Measurements from ENCODE around the gene ENPEP.
"Not testable (repeated sequence)": the region's sequence is repeated elsewhere in the genome, so short reads cannot be mapped to it uniquely, and the experiment has no call there.

The ENPEP gene, protein sequence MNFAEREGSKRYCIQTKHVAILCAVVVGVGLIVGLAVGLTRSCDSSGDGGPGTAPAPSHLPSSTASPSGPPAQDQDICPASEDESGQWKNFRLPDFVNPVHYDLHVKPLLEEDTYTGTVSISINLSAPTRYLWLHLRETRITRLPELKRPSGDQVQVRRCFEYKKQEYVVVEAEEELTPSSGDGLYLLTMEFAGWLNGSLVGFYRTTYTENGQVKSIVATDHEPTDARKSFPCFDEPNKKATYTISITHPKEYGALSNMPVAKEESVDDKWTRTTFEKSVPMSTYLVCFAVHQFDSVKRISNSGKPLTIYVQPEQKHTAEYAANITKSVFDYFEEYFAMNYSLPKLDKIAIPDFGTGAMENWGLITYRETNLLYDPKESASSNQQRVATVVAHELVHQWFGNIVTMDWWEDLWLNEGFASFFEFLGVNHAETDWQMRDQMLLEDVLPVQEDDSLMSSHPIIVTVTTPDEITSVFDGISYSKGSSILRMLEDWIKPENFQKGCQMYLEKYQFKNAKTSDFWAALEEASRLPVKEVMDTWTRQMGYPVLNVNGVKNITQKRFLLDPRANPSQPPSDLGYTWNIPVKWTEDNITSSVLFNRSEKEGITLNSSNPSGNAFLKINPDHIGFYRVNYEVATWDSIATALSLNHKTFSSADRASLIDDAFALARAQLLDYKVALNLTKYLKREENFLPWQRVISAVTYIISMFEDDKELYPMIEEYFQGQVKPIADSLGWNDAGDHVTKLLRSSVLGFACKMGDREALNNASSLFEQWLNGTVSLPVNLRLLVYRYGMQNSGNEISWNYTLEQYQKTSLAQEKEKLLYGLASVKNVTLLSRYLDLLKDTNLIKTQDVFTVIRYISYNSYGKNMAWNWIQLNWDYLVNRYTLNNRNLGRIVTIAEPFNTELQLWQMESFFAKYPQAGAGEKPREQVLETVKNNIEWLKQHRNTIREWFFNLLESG

DNA sequence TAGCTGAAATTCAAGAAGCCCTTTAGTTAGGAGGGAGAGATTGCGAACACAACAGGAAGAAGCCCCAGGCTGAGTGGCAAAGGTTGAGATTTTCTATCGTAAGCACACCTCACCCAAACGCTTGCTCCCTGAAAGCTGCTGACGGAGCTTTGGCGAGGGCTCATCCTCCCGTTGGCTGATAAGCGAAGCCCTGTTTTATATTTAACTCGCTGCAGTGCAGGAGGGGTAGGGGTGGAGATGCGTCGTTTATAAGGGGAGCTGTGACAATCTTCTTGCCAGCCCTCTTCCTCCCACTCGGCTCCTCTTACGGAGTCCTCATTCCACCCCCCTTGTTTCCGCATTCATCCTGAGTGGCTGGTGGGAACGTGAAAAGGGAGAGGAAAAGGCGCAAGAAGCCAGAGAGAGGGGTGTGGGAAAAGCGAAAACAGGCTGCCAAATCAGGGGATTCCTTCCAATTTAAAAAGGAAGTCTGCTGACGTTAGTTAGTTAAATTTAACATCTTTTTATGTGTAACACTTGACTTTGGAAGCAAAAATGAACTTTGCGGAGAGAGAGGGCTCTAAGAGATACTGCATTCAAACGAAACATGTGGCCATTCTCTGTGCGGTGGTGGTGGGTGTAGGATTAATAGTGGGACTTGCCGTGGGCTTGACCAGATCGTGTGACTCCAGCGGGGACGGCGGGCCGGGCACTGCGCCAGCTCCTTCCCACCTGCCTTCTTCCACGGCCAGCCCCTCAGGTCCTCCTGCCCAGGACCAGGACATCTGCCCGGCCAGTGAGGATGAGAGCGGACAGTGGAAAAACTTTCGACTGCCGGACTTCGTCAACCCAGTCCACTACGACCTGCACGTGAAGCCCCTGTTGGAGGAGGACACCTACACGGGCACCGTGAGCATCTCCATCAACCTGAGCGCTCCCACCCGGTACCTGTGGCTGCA is at the start of gene ENPEP:
TSS of gene ENPEP (plus strand) at position 275 of the 938 bp plus-strand sequence. CDS start at position 535, 260 bp downstream.
- no peak for DNase-seq

DNA sequence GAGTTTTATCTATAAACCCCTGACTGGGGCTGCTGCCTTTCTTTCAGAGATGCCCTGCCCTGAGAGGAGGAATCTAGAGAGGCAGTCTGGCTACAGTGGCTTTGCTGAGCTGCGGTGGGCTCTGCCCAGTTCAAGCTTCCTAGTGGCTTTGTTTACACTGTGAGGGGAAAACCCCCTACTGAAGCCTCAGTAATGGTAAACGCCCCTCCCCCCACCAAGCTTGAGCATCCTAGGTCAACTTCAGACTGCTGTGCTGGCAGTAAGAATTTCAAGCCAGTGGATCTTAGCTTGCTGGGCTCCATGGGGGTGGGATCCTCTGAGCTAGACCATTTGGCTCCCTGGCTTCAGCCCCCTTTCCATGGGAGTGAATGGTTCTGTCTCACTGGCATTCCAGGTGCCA is 44.1 kb upstream of the ENPEP start:
- DNase-seq: not testable (repeated sequence)

DNA sequence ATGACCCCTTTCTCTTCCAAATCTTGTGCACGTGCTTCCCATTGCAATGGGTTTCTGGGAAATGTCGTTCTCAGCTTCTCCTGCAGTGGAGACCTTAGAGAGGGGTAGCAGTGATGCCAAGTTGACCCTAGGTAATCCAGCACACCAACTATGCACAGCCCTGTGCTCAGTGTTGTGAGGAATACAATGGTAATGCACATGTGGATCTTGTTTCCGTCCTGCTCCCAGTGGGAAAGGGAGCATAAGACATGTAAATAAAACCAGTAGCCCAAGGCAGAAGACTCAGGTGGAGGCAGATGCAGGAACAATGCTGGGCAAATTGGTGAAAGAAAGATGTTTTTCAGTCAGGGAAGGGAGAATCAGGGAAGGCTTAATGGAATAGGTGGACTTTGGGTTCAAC is 38.7 kb upstream of the ENPEP start:
- DNase-seq: not testable (repeated sequence)

DNA sequence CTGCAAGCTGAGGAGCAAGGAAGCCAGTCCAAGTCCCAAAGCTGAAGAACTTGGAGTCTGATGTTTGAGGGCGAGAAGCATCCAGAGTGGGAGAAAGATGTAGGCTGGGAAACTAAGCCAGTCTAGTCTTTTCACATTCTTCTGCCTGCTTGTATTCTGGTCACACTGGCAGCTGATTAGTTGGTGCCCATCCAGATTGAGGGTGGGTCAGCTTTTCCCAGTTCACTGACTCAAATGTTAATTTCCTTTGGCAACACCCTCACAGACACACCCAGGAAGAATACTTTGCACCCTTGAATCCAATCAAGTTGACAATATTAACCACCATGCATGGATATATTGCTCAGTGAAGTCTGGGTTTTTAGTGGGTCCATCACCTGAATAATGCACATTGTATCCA is 36.7 kb upstream of the ENPEP start:
- DNase-seq: not testable (repeated sequence)

DNA sequence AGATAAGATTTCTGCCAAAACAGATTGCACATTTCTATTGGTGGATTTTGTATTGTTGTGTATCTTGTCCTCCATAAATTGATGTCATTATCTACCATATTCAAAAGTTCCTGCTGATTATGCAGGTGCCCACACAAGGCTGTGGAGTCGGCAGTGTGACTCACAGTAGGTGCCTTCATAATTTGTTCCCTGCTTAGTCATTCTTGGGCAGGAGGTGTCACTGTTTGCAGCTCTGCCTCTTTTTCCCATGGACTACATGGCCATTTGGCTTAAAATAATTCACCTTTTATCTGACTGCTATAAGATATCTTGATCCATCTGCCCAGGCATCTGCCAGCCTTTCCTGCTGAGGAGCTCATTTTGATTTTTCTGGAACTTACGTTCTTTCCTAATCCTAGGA is 33.6 kb upstream of the ENPEP start:
- no peak for DNase-seq

DNA sequence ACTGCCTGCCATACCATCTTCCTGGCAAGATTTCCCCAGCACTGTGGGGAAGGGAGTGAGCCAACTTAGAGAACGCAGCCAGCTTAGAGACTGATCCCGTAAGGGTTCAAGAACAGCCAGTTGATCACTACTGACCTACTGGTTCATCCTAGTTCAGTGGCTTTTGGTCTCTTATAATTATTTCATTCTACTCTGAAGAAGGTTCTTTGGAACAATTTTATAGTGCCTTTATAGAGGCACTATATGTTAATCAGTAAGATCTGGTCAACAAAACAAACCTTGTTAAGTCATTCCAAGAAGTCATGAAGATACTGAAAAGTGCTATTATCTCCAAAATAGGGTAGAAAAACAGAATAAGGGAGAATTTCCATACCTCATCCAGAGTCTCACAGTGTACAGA is 33.2 kb upstream of the ENPEP start:
- DNase-seq: no peak

DNA sequence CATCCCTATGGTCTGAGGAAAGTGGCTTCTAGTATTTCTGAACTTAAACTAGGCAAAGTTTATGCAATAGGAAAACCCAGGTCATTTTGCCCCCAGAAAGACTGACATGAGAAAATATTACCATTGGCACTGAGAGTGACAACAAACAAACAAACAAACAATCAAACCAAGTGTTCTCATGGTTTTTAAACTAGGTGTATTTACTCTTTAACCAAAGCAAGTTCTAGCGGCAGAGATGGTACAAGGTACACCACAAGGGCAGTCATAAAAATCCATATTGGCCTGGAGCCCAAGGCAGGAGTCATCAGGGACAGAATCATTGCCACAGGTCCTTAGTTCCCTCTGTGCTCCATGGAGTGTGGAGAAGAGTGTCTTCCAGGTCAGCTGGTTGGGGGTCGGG is 26.0 kb upstream of the ENPEP start:
- DNase-seq: no peak

DNA sequence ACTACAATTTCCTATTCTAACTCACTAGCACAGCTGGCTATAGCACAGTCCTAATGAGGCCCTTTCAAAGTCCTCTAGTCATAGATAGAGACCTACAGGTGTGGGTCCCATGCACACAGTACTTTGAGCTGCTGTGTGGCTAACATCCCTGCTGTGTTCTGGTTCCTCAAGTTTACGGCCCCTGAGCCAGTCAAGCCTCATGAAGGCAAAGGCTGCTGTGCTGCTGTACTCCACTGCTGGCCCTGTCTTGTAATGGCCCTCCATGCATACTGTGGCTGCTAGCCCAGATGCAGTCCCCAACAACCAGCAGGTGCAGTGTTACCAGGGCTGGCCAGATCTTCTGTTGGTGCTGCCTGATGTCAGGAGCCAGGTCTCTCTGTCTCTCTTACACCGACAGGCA is 23.4 kb upstream of the ENPEP start:
- DNase-seq: no peak

DNA sequence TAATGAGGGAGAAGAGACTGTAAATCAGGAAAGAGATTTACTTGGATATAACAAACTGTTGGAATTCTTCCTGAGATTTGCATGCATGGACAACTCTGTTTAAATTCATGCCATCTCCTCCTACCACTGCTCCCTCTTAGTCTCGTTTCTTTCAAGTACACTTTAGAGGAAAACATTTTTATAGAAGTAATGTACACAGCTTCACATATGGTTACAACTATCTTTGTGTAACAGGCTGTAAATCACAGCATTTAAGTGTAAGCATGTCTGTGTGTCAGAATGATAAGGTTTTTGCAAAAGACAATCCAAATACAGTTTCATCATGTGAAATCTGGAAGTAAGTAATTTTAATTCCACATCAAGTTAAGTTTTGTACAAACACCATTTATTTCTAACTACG is 21.5 kb upstream of the ENPEP start:
- no peak for DNase-seq

DNA sequence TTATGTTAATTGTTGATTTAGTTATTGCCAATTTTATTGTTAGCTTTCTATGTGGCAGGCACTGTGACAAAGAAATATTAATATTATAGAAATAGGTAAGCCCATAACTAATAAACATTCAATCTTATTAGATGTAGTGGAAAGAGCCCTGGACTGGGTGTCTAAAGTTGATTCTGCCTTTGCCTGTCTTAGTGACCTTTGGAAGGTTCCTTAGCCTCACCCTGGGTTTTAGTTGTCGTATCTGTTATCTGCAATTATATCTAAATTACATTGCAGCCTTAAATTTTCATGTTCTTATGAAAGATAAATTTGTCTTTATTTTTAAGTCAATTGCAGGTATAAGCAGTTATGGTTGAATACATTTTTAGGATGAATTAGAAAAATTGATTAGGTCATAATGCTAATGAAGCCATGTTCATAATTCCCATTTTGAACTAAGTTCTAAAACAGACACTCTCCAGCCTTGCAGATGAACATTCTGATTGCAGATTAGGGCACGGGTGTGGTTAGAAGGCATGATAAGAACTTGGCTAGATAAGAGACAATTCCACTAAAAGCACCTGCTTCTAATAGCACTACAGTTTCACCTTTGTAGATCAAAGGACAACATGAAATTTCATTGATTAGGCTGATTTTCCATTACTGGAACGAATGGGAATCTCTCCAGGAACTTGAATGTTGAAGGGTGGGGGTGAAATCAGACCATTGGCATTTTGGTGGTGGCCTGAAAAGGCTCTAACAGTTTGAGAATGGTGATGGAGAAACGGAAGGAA is 17.3 kb upstream of the ENPEP start:
- DNase-seq: no peak

DNA sequence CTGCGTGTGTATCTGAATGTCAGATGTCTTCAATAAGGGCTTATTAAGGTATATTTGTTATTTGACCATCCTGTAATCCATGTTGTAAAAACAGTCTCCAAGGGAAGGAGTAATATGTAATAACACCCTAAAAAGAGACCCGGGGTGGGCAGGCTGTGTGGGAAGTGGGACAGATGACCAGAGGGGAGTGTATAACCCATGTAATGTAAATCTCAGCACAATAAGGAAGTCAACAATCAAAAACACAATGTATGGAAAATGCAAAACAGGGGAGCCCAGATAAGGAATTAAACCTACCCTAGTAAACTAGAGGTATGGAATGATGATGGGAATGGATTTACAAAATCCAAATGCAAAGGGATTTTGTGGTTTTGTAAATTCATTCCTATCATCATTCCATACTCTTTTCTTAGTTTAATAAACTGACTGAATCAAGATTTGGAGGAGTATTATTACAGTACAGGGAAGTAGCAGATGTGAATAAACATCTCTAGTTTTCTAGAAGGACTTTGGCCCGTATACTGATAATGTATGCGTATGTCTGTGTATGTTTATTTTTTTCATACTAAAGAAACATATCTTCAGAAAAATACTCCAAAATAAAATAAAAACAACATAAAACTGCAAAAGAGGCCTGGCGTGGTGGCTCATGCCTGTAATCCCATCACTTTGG is 15.7 kb upstream of the ENPEP start:
- no peak for DNase-seq

DNA sequence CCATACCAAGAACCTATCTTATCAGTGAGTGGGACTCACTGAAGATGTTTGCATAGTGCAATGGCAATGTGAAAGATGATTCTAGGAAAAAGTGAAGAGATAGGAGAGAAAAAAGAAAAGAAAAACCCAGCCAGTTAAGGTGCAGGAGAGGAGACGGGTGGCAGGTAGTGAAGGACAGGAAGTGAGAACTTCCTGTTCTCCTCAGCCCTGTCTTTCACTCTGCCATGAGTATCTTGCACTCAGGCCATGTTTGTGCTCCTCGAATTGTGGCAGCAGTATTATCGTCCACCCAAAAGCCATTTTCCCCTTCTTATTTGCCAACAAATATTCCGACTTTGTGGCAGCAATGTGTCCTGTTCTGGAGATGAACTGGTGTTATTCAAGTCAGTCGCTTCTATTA is 8.6 kb upstream of the ENPEP start:
- DNase-seq: no peak

DNA sequence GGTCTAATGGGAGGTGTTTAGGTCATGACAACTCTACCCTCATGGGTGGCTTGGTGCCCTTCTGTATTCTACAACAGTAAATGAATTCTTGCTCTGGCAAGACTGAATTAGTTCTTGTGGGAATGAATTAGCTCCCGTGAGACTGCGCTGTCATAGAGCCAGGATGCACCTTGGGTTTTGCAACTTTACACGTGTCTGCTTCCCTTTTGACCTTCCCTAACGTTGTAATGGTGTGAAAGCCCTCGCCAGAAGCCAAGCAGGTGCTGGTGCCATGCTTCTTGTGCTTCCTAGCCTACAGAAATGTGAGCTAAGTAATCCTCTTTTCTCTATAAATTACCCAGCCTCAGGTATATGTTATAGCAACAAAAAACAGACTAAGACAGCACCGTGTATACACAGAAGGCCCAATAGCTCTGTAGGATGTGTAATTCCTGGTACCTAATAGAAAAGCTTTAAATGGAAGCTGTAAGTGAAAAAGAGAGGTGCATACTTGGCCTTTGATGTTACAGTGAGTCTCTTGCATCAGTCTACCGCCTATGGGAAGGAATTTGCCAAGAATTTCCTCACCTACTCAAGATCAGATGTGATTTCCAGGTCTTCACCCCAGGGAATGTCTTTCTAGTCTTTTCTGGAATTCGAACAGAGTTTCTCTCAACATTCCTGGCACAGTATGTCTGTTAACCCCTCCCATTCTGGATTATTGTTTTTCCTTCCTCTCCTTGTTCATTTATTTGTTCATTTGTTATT is 3.2 kb upstream of the ENPEP start:
- DNase-seq: no peak

DNA sequence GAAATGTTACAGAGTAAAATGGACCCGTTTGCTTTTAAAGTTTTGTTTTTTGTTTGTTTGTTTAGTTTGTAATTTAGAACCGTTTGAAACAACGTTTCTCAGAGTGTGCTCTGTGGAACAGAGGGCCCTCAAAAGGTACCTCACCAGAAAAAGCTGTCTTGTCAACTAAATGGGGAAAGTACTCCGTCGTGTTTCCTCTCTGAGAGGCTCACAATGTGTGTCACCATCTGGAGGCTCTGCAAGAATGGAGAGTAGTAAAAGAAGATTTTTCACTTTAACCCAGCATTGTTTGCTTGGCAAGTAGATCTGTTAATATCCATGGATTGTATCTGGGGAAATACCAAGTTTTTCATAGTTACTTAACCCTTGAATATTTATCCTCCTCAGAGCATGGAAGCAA is 1.5 kb upstream of the ENPEP start:
- no peak for DNase-seq

DNA sequence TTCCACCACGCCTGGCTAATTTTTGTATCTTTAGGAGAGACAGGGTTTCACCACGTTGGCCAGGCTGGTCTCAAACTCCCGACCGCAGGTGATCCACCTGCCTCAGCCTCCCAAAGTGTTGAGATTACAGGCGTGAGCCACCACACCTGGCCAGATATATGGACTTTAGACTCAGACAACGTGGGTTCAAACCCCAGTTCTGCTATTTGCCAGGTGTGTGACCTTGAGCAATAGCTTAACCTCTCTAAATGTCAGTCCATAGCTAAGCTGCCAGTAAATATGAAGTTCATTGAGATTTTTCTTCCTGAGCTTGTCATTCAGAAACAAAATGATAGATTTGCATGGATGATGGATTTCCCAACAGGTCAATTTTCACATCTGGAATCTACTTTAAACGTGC is 875 bp upstream of the ENPEP start:
- DNase-seq: not testable (repeated sequence)

DNA sequence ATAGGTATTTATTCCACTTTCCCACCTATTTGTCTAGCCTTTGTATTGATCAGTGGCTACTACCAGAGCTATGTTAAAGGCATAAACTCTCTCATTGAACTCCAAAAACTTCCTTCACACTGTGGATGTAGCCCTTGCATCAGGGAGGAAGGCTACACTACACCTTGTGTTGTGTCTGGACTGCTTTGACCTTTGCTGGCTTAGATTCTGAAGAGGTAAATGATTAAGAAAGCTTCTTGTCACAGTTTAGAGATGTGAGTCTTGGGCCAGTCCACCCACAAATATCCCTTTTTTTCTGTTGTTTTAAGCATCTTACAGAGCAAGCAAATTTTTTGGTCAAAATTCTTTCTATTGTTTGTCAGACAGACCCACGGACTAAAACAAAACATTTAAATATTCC is 1.9 kb downstream of the ENPEP start:
- DNase-seq: no peak

DNA sequence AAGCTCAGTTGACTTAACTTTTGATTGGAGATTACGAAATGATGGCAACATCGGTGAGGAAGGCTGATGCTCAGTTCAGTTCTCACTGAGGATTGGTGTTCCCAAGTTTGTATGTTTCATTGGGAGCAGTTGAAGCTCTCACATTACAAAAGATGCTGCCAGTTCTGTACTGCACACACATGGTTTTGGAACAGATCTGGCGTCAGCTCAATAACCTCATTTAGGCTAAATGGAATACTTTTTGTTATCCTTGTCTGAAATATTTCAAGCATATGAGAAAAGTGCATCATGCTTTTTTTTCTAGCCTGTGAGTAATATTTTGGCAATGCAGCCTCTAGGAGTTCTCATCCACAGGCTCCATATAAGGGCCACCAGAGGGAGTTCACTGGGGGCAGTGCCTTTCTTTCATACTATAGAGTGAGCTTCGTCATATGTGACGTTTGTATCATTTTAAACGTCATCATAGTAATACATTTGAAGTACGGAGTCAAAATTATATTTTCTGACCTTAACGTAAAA is 4.1 kb downstream of the ENPEP start:
- no peak for DNase-seq

DNA sequence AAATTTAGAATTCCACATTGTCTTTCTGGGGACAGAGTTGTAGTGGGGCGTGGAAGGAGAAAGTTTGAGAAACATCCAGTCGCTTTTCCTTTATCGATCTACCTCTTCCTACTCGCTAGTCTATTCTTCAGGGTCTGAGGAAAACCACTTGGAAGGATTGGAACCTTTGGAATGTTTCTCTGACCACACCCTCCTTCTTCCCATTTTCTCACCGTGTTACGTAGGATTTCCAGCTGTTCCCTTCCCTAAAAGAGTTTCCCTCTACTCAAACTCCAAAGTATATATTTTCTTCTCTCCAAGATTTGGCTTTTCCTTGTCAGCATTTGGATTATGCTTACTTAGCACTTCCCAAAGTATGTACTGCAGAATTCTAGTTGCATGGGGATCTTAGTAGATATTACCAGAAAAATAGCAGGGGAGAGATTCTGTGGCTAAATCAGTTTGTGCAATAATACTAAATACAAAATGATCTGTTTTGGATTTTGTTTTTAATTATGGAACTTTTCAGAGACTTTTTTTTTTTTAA is 4.9 kb downstream of the ENPEP start:
- DNase-seq: no peak

DNA sequence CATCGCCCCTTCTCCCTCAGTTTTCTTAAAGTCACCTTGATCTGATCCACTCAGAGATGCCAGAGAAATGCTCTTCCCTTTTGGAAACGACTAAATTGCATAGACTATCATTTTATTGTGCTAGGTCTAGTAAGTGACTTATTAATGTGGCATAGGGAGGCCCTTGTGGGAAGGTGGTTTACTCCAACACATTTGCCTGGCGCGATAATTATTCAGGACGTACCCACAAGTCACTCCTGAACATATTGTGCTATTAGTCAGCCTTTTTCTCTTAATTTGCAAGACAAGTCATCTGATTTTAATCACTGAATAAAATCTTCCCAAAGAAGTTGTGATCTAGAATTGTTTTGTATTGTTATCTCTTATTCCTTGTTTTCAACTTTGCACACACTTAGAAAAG is 7.6 kb downstream of the ENPEP start:
- DNase-seq: no peak

DNA sequence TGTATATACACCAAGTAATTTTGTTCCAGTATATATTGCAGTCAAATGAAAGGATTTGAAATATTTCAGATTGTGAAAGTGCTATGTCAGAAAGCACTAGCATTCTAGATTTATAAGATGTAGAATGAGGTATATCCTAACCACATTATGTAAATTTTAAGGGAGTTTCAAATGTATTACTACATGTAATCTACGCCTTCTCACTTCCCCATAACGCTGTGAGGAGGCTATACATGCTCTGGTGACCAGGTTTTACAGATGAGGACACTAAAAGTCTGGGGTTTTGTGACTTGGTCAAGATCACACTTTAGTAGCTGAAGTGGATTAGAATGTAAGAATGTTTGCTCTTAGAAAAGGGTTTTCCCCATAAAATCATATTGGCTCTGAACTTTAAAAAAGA is 8.1 kb downstream of the ENPEP start:
- DNase-seq: no peak

Measured in CD4-positive, alpha-beta T cell treated with Interleukin-12 subunit alpha and Interleukin-12 subunit beta, for 1 hour (primary cell).